HCEC 1CT (cell line): Measurements from ENCODE around the gene TENT5A.

Source experiments
- DNase-seq: peaks from one replicate; pipeline ENCODE4 v3.0.0-alpha.2; 2017

TENT5A gene

DNA sequence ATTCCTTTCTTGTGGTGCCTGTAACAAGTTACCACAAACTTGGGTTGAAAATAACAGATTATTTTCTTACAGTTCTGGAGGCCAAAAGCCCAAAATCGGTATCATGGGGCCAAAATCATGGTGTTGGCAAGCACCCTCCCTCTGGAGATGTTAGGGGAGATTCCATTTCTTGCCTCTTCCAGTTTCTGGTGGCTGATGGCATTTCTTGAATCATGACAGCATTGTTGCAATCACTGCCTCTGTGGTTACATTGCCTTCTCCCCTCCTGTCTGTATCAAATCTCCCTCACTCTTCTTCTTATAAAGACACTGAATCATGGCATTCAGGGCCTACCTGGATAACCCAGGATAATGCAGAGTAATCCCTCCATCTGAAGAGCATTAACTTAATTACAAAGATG, 17.9 kb upstream of the TENT5A start:
- no peak for DNase-seq

DNA sequence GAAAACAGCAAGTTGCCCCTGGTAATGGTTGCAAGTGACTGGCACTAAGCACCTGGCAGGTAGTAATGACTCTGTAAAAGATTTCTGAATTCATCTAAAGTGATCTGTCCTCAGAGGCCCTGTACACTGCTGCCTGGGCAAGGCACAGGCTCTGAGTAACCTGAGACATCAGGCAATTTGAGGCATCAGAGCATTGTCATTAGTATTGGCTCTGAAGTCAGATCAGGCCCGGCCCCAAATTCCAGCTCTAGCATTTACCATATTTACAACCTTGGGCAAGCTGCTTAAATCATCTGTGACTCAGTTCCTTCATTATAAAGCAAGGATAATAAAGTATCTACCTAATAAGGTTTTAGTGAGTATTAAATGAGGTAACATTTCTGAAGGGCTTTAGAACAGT, 17.3 kb upstream of the TENT5A start:
- DNase-seq, result peak; percentile 44

DNA sequence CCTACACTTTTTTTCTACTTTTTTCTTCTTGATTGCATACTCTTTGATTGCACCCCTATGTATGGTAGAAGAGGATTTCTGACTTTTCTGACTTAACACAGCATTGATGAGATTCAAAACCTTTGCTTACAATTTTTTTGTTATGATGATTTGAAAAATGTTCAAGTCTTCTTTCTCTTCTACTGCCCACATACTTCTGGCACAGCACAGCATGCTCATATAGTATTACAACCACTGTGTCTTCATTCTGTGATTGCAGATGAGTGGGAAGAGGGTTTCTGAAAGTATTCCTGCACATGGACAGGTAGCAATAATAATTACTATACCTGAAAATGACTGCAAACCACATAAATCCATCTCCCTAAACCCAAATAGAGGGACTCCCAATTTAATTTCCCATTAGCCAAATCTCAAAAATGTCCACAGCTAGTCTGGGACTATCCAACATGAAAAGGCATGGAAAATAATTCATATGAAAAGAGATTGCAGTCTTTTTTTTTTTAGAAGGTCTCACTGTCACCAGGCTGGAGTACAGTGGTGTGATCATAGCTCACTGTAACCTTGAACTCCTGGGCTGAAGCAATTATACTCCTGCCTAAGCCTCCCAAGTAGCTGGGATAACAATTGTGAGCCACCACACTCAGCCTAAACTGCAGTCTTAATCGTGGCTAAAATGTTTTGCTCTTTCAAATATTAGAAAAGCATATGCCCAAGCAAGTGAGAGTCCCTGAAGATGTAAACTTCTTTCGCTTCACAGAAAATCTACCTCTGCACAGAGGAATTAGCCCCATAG, 15.9 kb upstream of the TENT5A start:
- DNase-seq, result no peak

DNA sequence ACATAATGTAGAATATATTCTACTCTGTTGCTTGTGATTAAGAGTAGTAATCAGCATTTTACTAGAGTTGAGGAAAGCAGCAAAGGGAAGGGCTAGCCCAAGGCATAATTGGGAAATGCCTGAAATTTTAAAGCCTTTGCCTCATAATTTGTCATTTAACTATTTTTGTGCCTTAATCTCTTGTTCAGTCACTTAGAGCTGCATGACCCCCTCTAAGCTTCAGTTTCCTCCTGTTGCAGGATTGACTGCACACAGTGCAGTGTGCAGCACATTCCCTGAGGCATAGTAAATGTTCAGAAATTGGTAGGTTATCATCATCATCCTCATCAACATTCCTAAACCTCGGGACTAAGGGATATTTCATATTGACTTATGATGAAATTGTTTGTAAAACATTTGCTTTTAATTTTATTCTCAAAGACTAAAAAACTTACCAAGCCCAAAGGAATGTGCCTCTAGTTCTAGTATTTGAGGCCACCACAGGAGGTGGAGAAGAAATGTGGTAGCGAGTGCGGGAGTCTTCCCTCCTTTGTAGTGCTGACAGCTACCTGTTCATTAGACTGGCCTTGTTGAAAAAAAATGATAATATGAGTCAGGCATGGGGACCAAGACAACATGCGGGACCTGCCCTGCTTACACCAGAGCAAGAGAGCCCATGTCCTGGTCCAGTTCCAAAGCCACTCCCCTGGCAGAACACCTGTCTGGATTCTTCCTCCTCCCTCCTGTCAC, 14.8 kb upstream of the TENT5A start:
- peak; percentile 65 for DNase-seq

DNA sequence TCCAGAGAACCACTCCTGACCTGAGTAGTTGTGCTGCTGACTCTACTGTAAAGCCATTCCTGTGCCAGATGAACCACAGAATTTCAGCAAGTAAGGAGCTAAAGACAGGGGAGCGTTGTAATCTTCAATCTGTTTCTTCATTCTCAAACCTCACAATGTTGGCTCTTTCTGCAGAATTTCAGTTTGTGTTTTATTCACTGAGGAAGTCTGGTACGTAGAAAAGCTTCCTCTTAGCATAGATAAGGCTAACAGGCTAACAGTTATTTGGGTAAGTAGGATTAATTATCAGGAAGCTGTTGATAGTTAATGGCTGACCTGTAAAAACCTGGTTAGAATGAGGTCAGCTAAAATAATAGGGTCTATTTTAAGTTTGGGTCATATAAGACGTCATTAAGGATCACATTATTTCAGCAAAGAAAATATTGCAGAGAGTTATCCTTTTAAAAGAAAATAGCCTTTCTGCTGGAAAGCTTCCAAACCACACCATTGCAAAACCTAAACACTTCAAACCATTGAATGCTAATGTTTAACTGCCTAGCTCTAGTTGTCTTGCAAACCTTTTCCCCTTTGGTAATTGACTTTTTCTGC, 14.1 kb upstream of the TENT5A start:
- peak; percentile 83 for DNase-seq

DNA sequence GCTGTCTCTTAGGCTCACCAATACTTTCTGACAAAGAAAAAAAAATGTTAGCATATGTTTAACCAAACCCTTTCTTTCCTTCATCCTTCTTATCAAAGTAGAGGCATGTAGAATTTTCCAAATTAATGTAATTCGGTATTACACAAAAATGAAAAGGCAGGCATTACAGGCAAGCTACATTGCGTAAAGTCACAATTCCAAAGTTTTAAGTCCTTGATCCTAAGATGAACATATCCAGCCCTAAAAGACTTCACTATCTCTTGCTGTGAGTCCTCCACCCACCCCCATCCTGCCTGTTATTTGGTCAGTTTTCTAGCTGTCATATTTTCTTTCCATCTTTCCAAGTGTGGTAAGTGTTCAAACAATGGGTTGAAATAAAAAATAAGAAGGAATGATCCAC, 12.1 kb upstream of the TENT5A start:
- no peak for DNase-seq

DNA sequence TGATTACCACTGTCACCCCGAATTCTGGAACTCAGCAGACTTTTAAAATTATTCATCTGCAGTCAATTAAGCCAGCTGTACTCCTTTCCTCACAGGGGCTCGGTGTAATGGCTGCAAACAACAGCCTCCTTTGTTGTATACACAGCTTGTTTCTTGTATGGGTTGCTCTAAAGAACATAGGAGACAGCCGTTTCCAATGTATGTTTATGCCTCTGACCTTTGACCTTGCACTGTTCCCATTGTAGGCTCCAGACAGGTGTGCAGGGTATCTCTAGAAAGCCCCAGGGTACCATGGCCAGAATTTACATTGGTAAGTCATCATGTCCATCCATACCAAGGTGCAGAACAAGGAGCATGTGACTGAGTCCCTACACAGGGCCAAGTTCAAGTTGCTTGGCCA, 11.5 kb upstream of the TENT5A start:
- DNase-seq, result no peak

DNA sequence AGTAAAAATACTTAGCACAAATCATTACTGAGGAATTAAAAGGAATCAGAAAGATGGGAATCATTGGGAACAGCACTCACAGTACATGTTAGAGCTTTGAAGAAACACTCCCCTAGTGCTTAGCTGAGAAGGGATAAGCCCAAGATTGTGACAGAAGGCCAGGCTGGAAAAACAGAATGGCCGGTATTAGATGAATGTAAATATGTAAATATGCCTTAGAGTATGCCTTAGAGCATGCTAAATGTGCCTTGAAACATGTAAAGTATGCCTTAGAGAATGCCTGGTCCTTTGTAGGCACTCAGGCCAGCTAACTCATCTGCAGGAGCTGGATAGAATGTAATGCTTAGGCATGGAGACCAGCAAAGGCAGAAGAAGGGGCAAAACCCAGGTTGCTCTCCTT, 10.6 kb upstream of the TENT5A start:
- DNase-seq, result no peak

DNA sequence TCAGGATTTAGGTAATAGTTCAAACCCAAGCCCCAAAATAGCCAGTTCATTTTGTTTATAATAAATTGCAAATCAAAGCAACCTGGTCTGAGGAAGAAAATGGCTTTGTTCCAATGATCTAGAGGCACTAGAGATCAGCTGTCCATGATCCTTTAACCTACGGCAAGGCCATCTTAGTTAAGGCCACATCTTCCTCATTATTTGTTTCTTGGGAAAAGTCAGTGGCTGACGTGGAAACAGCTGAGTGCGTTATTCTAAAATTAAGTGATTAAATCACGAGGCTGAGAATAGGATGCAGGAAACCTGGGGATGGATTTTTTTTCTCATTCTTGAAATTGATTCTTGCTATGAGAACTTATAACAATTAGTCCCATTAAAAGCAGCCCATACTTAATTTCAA, 10.1 kb upstream of the TENT5A start:
- no peak for DNase-seq

DNA sequence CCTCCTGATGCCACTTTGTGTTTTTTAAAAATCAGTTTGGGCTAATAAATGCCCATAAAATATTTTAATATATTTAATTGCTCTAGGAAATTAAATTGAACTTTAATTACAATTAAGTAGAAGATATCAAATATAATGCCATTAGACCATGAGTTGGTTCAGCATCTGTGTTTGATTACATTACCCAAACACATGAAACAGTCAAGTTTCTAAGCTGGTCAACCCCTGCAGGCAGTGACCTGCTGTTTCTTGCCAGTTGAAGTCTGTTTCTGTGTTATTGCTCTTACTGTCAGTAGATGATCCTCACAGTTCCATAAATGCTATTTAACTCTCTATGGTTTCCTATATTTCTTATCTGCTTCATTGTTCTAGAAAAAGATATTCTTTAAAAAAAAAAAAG, 9.7 kb upstream of the TENT5A start:
- no peak for DNase-seq

DNA sequence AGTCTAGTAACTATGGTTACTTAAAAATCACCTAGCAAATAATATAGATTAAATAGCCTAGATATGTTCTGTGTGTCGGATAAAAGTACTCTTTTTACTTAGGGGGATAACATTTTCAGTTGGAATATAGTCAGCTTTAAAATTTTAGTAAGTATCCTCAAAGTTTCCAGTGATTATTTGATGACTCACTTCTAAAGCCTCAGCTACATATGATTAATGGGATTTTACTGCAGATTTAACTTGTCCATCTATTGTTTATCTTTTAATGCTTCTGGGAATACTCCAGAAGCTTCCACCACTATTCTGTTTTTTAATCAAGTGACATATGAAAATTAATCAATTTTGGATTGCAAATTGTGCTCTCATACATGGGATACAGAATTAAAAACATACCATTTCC, 8.7 kb upstream of the TENT5A start:
- peak; percentile 77 for DNase-seq

DNA sequence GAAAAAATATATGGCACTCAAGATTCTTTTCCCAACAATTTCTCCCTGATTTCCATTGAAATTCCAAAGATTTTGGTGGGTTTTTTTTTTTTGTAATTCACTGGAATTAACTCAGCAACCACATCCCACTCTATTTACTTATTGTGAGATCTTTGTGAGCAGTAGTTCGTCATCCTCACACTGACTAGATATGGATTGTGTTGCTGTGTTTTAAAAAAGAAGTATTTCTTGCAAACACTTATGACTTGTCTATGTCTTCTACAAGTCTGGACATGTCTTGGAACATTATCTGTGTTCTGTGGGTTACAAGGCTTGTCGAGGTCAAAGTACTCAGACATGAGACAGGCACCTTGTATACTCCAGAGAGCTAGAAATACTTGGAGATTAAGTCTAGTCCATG, 7.3 kb upstream of the TENT5A start:
- DNase-seq, result no peak

DNA sequence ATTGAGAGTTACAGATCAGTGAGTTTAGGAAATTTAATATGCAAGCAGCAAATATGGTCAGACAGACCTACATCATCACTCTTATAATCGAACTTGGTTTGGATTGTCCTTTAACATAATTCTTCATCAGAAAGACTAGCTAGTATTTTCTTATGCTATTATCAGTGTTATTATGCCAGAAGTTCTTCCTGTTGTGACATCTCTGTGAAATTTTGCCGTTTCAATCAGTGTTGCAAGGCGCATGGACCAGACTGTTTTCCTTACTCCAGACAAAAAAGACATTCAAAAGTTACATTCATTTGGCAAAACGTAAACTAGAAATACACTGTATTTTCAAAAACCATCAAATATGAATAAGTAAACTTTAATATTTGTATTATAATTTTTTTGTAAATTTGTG, 5.7 kb upstream of the TENT5A start:
- DNase-seq, result no peak

DNA sequence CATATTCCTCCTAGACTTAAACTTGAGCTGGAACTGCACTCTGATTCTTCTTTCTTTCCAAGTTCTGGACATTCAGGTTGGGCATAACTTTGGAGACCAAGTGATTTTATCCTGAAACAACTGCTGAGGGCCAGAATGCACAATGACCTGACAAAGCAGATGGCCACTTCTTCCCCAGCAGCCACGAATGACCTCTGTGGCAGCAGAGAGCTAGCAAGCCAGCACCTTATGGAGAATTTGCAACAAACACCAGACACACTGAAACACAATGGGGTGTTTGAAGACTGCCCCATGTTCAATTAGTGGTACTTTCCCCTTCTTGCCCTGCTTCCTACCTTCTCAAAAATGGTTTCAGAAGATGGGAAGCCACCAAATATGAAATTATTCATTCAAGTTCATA, 4.2 kb upstream of the TENT5A start:
- no peak for DNase-seq

DNA sequence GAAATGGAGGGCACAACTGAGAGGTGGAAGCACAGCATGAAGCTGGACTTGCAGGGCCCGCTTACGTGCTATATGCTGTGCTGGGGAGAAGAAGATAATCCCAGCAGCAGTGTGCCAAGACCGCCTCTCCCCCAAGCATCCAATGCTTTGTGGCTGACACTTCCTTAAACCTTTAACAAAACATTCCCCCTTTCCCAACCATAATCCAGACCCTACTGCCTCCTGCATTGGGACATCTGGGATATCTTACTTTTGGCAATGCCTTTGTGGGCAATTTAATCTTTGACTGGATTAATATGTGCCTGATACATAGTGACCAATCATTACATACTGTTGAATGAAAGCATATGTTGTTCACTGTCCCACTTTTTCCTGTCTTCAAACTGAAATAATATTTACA, 3.1 kb upstream of the TENT5A start:
- DNase-seq, result no peak

DNA sequence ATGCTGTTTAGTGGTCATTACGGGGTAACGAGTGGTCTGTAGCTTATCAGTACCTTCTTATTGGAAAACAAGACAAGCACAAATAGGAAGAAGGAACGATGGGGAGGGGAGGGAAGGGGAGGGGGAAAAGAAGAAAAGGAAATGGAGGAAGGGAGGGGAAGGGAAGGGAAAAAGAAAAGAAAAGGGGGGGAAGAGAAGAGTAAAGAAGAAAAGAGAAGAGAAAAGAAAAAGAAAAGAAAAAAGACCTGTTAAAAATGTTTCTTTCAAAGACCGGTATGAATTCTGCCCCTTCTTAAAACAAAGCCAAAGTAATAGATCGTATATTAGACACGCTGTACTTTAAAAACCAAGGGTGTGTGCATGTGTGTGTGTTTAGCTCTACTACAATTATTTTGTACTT, 2.4 kb upstream of the TENT5A start:
- no peak for DNase-seq

DNA sequence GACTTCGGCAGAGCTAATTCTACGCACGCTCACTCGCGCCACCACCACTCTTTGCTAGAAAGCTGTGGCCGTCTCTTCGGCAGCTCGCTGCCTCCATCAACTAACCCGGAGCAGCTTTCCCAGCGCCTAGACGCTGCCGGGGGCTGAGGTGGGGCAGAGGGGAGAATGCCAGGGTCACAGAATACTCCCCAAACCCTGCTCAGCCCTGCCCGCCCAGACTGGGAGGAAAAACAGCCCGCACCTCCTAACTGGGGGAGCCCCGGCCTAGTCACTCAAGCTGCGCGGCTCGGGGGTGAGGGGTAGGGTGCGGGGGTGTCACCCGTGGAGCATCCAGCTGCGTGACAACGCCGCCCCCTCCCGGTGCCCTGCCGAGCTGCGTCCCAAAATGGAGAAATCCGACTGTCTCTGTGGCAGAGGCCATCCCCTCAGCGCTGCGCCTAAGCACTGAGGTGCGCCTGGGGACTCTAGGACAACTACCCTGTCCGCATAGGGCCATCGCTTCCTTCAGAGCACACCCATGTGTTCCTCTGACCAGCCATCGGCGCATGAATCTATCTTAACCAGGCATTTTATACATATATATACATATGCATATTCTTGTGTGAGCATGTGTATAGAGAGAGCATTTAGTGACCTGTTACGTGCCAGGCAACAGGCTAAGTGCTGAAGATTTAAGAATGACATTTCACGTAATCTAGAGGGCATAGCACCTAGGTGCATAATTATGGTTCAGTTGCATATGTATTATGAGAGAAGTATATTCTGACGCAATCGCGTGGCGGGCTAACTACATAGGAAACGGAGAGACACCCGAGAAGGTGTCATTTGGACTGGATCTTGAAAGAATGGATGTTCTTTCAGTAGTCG, 1.5 kb upstream of the TENT5A start:
- DNase-seq, result peak; percentile 60

DNA sequence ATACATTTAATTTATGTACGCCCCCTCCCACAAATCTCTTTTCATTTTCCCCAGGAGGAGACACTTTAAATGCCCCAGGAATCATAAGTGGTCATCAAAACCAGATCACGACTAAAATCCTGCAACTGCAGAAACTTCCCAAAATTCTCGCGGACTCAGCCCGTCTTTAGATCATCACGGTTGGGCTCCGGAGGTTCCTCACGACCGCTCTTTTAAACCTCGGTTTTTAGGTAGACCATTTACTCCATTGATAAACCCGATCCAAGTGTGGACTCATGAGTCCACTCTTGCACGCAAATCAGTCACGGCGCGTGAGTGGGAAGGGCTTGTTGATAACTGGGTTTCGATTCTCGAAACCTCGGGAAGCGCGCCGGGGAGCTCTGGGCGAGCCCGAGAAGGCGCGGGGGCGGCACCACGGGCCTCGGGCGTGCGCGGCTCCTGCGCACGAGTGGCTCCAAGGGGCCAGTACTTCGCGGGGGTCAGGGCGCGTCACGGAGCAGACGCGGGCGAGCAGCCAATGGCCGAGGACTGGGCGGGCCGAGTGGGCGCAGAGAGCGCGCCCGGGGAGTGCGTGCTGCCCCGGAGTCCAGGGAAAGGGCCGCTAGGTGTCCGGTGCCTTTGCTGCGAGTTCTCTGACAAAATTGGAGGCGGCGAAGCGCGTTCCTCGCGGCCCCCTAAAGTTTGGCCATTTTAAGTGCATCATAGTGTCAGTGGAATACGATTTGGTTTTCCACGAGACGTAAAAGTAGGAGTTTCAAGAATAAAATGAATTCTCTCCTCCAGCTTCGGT, 635 bp upstream of the TENT5A start:
- DNase-seq, result peak; percentile 93

DNA sequence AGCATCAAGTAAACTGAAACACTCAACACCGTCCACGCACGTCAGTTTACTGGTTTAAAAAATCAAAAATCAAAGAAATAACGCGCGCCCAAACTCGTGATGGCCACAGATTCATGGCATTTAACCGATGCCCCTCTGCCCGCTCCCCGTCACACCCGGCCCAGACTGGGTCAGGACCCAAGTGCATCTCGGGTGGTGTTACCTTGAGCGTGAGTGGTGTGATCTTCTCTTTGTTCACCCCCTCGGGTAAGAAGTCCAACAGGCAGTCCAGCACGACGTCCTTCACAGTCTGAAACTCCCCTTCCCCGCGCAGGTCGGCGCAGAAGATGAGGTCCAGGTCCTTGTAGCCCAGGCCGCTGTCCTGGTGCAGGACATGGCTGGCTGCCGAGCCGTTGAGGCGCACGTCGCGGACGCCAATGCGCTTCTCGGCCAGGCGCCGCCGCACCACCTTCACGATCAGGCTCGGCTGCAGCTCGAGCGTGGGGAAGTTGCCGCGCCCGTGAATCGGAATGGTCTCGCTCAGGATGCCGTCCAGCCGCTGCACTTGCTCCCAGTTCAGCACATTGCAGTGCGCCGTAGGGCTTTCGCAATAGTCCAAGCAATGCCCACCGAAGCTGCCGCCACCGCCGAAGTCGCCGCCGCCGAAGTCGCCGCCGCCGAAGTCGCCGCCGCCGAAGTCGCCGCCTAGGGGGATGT, 945 bp downstream of the TENT5A start:
- peak; percentile 56 for DNase-seq

DNA sequence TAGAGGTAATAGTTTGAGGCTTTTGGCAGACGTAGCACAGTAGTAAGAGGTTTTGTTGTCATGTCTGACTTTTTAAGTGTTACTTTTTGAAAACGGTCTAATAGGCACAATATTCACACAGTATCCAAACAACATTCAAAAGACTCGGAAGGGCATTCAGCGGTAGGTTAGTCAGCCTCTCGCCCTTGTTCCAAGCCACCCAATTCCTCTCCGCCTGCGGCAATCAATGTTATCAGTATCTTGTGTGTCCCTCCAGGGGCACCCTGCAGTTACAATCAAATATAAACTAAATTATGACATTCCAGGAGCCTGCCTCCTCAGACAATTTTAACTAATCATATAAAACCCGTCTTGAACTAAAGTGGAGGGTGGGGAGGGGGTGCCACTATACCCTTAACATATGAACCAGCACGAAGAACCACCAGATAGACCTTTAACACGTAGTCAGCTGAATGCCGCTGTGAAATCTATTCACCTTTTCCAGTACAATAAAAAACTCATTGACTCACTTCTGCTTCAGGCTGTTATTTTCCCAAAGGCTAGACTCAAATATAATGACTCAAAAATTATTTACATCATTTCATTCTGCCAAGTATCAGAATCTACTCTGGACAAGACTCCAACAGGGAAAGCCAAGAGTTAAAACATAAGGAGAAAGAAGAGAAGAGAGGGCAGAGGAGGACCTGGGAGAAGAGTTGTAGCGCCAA, 1.6 kb downstream of the TENT5A start:
- no peak for DNase-seq

DNA sequence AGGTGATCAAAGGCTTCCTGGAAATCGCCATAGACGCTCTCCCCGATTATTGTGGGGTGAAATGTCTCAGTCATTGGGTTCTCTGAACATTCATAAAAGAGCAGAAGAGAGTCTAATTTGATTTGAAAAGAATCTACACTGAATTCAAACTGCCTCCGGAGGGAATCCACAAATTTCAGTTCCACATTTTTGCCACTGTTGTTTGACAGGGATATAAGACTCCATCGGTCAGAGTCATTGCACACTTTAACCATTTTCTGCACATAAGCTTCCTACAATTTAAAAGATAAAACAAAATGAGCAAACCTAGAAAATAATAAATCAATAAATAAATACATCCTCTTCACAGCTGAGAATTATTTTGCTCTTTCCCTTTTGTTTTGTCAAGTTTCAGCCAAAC, 2.3 kb downstream of the TENT5A start:
- no peak for DNase-seq
